ENCODE measurements around the gene KCNIP4. TPM values are rescaled to one million over a fixed set of nuclear protein-coding genes. Genes with fewer than 3 reads are reported as not detected.

KCNIP4 gene
- total RNA-seq, 1 donor from 2014 or later = not detected

DNA sequence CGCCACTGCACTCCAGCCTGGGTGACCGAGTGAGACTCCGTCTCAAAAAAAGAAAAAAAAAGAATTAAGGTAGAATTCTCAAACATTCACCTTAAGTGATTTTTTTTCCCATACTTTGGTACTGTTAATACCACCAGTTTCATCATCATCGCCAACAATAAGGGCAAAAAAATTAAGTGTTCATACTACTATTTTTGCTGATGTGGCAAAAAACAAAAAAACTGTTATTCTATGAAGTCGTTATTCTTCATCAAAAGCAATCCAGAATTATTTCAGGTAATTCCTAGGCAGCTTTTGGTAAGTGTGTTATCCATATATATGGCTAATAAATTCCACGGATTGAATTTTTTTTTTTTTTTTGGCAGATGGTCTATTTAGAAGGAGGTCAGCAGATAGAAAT is 85.7 kb downstream of the KCNIP4 start:
- Mint-ChIP-seq H3K27me3 (ENCODE audit: low read depth) (peaks cover 11% of the 10 kb centered on the region), H3K36me3 (ENCODE audit: low read depth) (no peaks in the 10 kb centered on the region), H3K4me1 (ENCODE audit: low read depth) (no peaks in the 10 kb centered on the region), H3K9me3 (ENCODE audit: low read depth) (no peaks in the 10 kb centered on the region), H3K4me3 (ENCODE audit: unreplicated experiment) (no peak overlapping the region), H3K27ac (ENCODE audit: unreplicated experiment) (no peak overlapping the region)
- no peak for TF ChIP-seq CTCF (IDR thresholded peaks at IDR 0.05)
- no peak for DNase-seq (ENCODE audit: low spot score)

GRCh38 chr4:21858971-21859370 is 89.6 kb downstream of the KCNIP4 start:
- Mint-ChIP-seq H3K36me3 (ENCODE audit: low read depth) (no peaks in the 10 kb centered on the region), H3K4me3 (ENCODE audit: unreplicated experiment) (no peak overlapping the region), H3K4me1 (ENCODE audit: low read depth) (no peaks in the 10 kb centered on the region), H3K27me3 (ENCODE audit: low read depth) (peaks cover 11% of the 10 kb centered on the region), H3K27ac (ENCODE audit: unreplicated experiment) (no peak overlapping the region), H3K9me3 (ENCODE audit: low read depth) (no peaks in the 10 kb centered on the region)
- TF ChIP-seq CTCF (IDR thresholded peaks at IDR 0.05) = no peak
- DNase-seq (ENCODE audit: low spot score) = no peak

DNA sequence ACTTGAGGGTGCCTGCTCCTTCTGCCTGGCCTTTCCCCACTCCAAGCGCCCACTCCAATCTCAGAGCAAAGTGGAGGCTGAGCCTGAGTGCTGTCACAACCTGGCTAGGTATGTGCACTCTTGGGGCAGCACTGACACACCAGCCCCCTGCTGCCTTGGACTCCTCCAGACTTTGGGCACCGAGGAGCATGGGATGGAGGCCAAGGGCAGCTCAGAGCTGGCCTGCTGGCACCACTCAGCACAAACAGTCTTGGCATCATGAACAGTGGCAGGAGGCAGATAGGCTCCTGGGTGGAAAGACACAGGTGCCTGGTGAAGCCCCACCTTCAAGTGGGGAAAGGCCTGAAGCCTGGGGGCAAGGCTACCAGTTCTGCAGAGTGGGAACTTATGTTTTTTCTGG is 91.8 kb downstream of the KCNIP4 start:
- no peak for TF ChIP-seq CTCF (IDR thresholded peaks at IDR 0.05)
- DNase-seq (ENCODE audit: low spot score) = no peak
- no peak overlapping the region for H3K27ac Mint-ChIP-seq (ENCODE audit: unreplicated experiment)
- no peaks in the 10 kb centered on the region for H3K9me3 Mint-ChIP-seq (ENCODE audit: low read depth)
- H3K4me3 Mint-ChIP-seq (ENCODE audit: unreplicated experiment) = no peak overlapping the region
- H3K27me3 Mint-ChIP-seq (ENCODE audit: low read depth) = peaks cover 5% of the 10 kb centered on the region
- no peaks in the 10 kb centered on the region for H3K4me1 Mint-ChIP-seq (ENCODE audit: low read depth)
- no peaks in the 10 kb centered on the region for H3K36me3 Mint-ChIP-seq (ENCODE audit: low read depth)

DNA sequence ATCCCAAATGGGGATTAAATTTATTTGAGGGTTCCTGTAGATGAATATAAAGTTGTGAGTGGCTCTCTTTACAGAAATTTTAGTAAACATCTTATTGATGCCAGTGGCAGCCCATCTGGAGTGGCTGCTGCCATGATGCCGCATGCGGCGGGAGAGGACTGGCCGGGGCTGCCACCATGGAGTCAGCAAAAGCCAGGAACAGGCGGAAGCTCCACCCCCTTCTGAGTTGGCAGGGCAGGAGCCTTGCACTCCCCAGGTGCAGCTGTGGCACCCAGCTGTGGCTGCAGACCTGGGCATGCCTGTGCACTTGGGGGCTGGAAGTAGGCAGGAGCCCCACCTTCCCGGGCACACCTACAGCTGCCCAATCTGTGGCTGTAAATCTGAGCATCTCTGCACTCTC is 92.3 kb downstream of the KCNIP4 start:
- no peak for DNase-seq (ENCODE audit: low spot score)
- H3K4me3 Mint-ChIP-seq (ENCODE audit: unreplicated experiment) = no peak overlapping the region
- H3K4me1 Mint-ChIP-seq (ENCODE audit: low read depth) = no peaks in the 10 kb centered on the region
- H3K9me3 Mint-ChIP-seq (ENCODE audit: low read depth) = no peaks in the 10 kb centered on the region
- H3K27ac Mint-ChIP-seq (ENCODE audit: unreplicated experiment) = no peak overlapping the region
- peaks cover 3% of the 10 kb centered on the region for H3K27me3 Mint-ChIP-seq (ENCODE audit: low read depth)
- TF ChIP-seq CTCF (IDR thresholded peaks at IDR 0.05) = no peak
- no peaks in the 10 kb centered on the region for H3K36me3 Mint-ChIP-seq (ENCODE audit: low read depth)

DNA sequence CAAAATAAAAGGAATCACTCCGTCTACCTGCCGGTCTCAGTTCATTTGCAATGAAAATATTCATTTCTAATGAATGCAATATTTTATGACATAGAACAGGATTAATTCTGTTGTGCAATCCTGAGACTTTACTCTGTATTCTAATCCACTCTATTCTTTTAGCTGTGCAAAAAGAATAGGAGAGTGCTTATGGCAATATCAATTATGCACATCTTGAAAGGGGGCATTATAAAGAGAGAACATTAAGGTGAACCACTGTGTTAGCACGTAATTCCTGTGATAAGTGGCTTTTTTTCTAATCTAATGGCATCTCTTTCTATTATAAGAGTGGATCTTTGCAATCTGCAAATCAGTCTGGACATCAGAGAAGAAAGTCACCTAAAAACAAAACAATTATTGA is 99.5 kb downstream of the KCNIP4 start:
- Mint-ChIP-seq H3K36me3 (ENCODE audit: low read depth) (no peaks in the 10 kb centered on the region), H3K4me3 (ENCODE audit: unreplicated experiment) (no peak overlapping the region), H3K9me3 (ENCODE audit: low read depth) (no peaks in the 10 kb centered on the region), H3K27ac (ENCODE audit: unreplicated experiment) (no peak overlapping the region), H3K4me1 (ENCODE audit: low read depth) (no peaks in the 10 kb centered on the region), H3K27me3 (ENCODE audit: low read depth) (peaks cover 5% of the 10 kb centered on the region)
- no peak for DNase-seq (ENCODE audit: low spot score)
- TF ChIP-seq CTCF (IDR thresholded peaks at IDR 0.05) = no peak
